Endothelial cell (in vitro differentiated cells): ENCODE results near the gene ZFP92. TPM values are rescaled to one million over a fixed set of nuclear protein-coding genes. Genes with fewer than 3 reads are reported as not detected.

Source experiments
- DNase-seq: peaks from one replicate; pipeline ENCODE4 v3.0.0; 2021; ENCODE audit warnings: low spot score
- H3K27ac Mint-ChIP-seq: one replicate; pipeline ENCODE4 v1.8.0; 2021; ENCODE audit warnings: mixed read lengths, inconsistent platforms; ENCODE audit not compliant: unreplicated experiment
- H3K27me3 Mint-ChIP-seq: one replicate; pipeline ENCODE4 v1.8.0; 2021; ENCODE audit warnings: mild to moderate bottlenecking, moderate library complexity, mixed read lengths, inconsistent platforms; ENCODE audit not compliant: unreplicated experiment
- H3K36me3 Mint-ChIP-seq: one replicate; pipeline ENCODE4 v1.8.0; 2021; ENCODE audit warnings: mild to moderate bottlenecking, low read depth, mixed read lengths, inconsistent platforms; ENCODE audit not compliant: unreplicated experiment
- H3K4me1 Mint-ChIP-seq: one replicate; pipeline ENCODE4 v1.8.0; 2021; ENCODE audit warnings: mild to moderate bottlenecking, mixed read lengths, inconsistent platforms; ENCODE audit not compliant: unreplicated experiment
- H3K4me3 Mint-ChIP-seq: one replicate; pipeline ENCODE4 v1.8.0; 2021; ENCODE audit warnings: mild to moderate bottlenecking, mixed read lengths, inconsistent platforms; ENCODE audit not compliant: unreplicated experiment
- H3K9me3 Mint-ChIP-seq: one replicate; pipeline ENCODE4 v1.8.0; 2021; ENCODE audit warnings: mixed read lengths, inconsistent platforms; ENCODE audit not compliant: unreplicated experiment
- CTCF ChIP-seq: fragments of 200-600 bp; sonication (generic); IDR thresholded peaks from one replicate; pipeline ENCODE4 v1.5.0; 2021; ENCODE audit warnings: antibody characterized with exemption; ENCODE audit not compliant: unreplicated experiment
- total RNA-seq: library from RNA; stranded (reverse); fragmentation: NEBNext Ultra II Directional; extraction: Animal tissue kit (Norgen Biotek cat#: 25700); gene quantifications from one replicate; pipeline ENCODE4 v1.2.1, GENCODE V29; 2021; ENCODE audit not compliant: unreplicated experiment

ZFP92 gene
- total RNA-seq, 1 donor from 2014 or later: 0.49 TPM

- DNase-seq: no peak
- no peak overlapping the region for H3K4me3 Mint-ChIP-seq
- no peak for TF ChIP-seq CTCF
- no peak overlapping the region for H3K27ac Mint-ChIP-seq
- H3K4me1 Mint-ChIP-seq: no peaks in the 10 kb centered on the region
- H3K27me3 Mint-ChIP-seq: peaks cover 6% of the 10 kb centered on the region
- no peaks in the 10 kb centered on the region for H3K9me3 Mint-ChIP-seq
- no peaks in the 10 kb centered on the region for H3K36me3 Mint-ChIP-seq
Measured at GRCh38 chrX:153408871-153409351, 2.4 kb upstream of the ZFP92 start.

- Mint-ChIP-seq H3K4me1 (no peaks in the 10 kb centered on the region), H3K27ac (no peak overlapping the region), H3K9me3 (no peaks in the 10 kb centered on the region), H3K4me3 (no peak overlapping the region), H3K27me3 (peaks cover 6% of the 10 kb centered on the region), H3K36me3 (no peaks in the 10 kb centered on the region)
- DNase-seq: no peak
- TF ChIP-seq CTCF: no peak
Measured at GRCh38 chrX:153409414-153410101, 1.7 kb upstream of the ZFP92 start.

GRCh38 chrX:153410373-153410772 lies 899 bp upstream of the ZFP92 start:
- no peak for TF ChIP-seq CTCF
- H3K4me3 Mint-ChIP-seq: no peak overlapping the region
- H3K4me1 Mint-ChIP-seq: no peaks in the 10 kb centered on the region

GRCh38 chrX:153410888-153411254 lies 401 bp upstream of the ZFP92 start:
- Mint-ChIP-seq H3K36me3 (no peaks in the 10 kb centered on the region), H3K27ac (no peak overlapping the region), H3K4me1 (no peaks in the 10 kb centered on the region), H3K4me3 (no peak overlapping the region), H3K27me3 (peaks cover 6% of the 10 kb centered on the region), H3K9me3 (no peaks in the 10 kb centered on the region)
- DNase-seq: no peak
- no peak for TF ChIP-seq CTCF

More at GRCh38 chrX:153410373-153410772, 899 bp upstream of the ZFP92 start:
- H3K27me3 Mint-ChIP-seq: peaks cover 6% of the 10 kb centered on the region
- H3K27ac Mint-ChIP-seq: no peak overlapping the region
- no peaks in the 10 kb centered on the region for H3K9me3 Mint-ChIP-seq
- no peaks in the 10 kb centered on the region for H3K36me3 Mint-ChIP-seq
- no peak for DNase-seq

GRCh38 chrX:153411988-153412574 lies 809 bp downstream of the ZFP92 start:
- Mint-ChIP-seq H3K27ac (no peak overlapping the region), H3K27me3 (peaks cover 4% of the 10 kb centered on the region), H3K9me3 (no peaks in the 10 kb centered on the region), H3K4me1 (no peaks in the 10 kb centered on the region), H3K4me3 (peak overlapping the region; percentile 69), H3K36me3 (no peaks in the 10 kb centered on the region)
- no peak for DNase-seq
- no peak for TF ChIP-seq CTCF
